ENCODE measurements around the gene CDIP1.

DNA sequence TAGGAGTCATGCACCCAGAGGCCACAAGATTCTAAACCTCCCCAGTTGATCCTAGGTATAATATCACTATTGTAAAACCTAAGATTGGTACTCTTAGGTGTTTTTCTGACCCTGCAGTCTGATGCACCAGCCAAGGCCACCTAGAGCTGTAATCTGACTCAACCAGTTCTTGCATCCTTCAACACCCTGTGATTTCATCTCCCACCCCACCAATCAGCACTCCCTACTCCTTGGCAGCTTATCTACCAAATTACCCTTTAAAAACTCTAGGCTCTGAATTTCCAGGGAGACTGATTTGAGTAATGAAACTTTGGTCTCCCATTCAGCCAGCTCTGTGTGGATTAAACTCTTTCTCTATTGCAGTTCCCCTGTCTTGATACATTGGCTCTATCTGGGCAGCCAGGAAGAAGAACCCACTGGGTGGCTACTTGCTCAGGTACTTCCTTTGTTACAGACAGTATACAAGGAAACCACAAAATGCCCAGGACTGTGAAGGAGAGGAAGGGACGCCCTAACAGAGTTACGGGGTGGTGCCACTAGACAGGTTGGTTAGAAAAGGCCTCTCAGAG lies 1.2 kb upstream of the CDIP1 start:
- TF ChIP-seq, protein P1, sequence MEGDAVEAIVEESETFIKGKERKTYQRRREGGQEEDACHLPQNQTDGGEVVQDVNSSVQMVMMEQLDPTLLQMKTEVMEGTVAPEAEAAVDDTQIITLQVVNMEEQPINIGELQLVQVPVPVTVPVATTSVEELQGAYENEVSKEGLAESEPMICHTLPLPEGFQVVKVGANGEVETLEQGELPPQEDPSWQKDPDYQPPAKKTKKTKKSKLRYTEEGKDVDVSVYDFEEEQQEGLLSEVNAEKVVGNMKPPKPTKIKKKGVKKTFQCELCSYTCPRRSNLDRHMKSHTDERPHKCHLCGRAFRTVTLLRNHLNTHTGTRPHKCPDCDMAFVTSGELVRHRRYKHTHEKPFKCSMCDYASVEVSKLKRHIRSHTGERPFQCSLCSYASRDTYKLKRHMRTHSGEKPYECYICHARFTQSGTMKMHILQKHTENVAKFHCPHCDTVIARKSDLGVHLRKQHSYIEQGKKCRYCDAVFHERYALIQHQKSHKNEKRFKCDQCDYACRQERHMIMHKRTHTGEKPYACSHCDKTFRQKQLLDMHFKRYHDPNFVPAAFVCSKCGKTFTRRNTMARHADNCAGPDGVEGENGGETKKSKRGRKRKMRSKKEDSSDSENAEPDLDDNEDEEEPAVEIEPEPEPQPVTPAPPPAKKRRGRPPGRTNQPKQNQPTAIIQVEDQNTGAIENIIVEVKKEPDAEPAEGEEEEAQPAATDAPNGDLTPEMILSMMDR (conservative IDR thresholded peaks at IDR 0.05; ENCODE audit: low read length) = no peak
- TF ChIP-seq EZH2phosphoT487 (IDR thresholded peaks at IDR 0.05; ENCODE audit: borderline replicate concordance, low read depth, low read length) = no peak

All from OCI-LY7 (cell line).